Activated naive CD8-positive, alpha-beta T cell treated with anti-CD3 and anti-CD28 coated beads for 36 hours (primary cell): Measurements from ENCODE around the gene KIF2C. TPM values are rescaled to one million over a fixed set of nuclear protein-coding genes. Genes with fewer than 3 reads are reported as not detected.

Experiments
- total RNA-seq, 2 experiments: library from RNA; stranded (reverse); gene quantifications; one replicate each; pipeline ENCODE4 v1.2.3, GENCODE V29; 2021

Gene KIF2C
- total RNA-seq, 2 experiments from 2014 or later: 65.0 to 71.0 TPM

Other genes with a start within 250 kb of the KIF2C start
- 1 to 10 TPM; 2.5 to 2.6 TPM for gene TMEM53, start 65.4 kb upstream of the KIF2C start, total RNA-seq
- gene ARMH1, start 65.1 kb upstream of the KIF2C start, total RNA-seq: 100 to 1,000 TPM; 139 to 144 TPM
- not detected for gene RNU5D-1, start 8.7 kb upstream of the KIF2C start, total RNA-seq
- gene RPS8, start 35.7 kb downstream of the KIF2C start, total RNA-seq: 1,000 to 10,000 TPM; 2,658 to 2,665 TPM
- 1 to 10 TPM; 1.5 to 1.8 TPM for gene BEST4, start 48.3 kb downstream of the KIF2C start, total RNA-seq
- 10 to 100 TPM; 53.3 to 57.1 TPM for gene PLK3, start 60.5 kb downstream of the KIF2C start, total RNA-seq
- 1 to 10 TPM in 1 of 2 experiments, under 1 TPM in 1; 0.70 to 1.0 TPM for gene DYNLT4, start 67.5 kb downstream of the KIF2C start, total RNA-seq
- 1 to 10 TPM; 6.0 to 8.1 TPM for gene BTBD19, start 68.7 kb downstream of the KIF2C start, total RNA-seq
- gene PTCH2, start 103.4 kb downstream of the KIF2C start, total RNA-seq: 1 to 10 TPM; 1.0 to 1.4 TPM
- gene EIF2B3, start 246.8 kb downstream of the KIF2C start, total RNA-seq: 10 to 100 TPM; 50.4 to 50.8 TPM